Keratinocyte (primary cell): ENCODE measurements around the gene KDM5C. TPM values are rescaled to one million over a fixed set of nuclear protein-coding genes. Genes with fewer than 3 reads are reported as not detected.

Experiments
- DNase-seq: peaks from one replicate; pipeline ENCODE4 v3.0.0-alpha.2; 2011; ENCODE audit warnings: low read depth, missing footprints, low spot score
- FAIRE-seq: peaks from 2 replicates; lab custom pipeline; 2011; peaks lifted over from hg19 to GRCh38; lab: Jason Lieb, UNC
- H2AFZ ChIP-seq: 2 replicates; pipeline ENCODE4 v1.6.0; 2012; ENCODE audit warnings: low read length, control low read depth, inconsistent platforms; ENCODE audit not compliant: control insufficient read depth
- H3K27ac ChIP-seq: 2 replicates; pipeline ENCODE4 v1.5.1; 2011; ENCODE audit warnings: low read length; ENCODE audit not compliant: control insufficient read depth, insufficient read depth
- H3K27me3 ChIP-seq: 3 replicates; pipeline ENCODE4 v1.6.0; 2011; ENCODE audit warnings: low read length; ENCODE audit not compliant: control insufficient read depth, insufficient read depth; ENCODE audit errors: extremely low read depth
- H3K36me3 ChIP-seq, 2 experiments: 2 replicates in 1 of 2; 3 replicates in 1 of 2; pipeline ENCODE4 v1.5.1; 2011; ENCODE audit warnings: low read length in 2 of 2, mild to moderate bottlenecking in 1 of 2; ENCODE audit not compliant: control insufficient read depth in 2 of 2, insufficient read depth in 2 of 2; ENCODE audit errors: extremely low read depth in 1 of 2
- H3K4me1 ChIP-seq: 3 replicates; pipeline ENCODE4 v1.5.1; 2011; ENCODE audit warnings: low read length; ENCODE audit not compliant: control insufficient read depth, insufficient read depth; ENCODE audit errors: extremely low read depth
- H3K4me2 ChIP-seq: 3 replicates; pipeline ENCODE4 v1.6.0; 2011; ENCODE audit warnings: low read depth, low read length; ENCODE audit not compliant: control insufficient read depth, insufficient read depth; ENCODE audit errors: extremely low read depth
- H3K4me3 ChIP-seq, 3 experiments: fragments of 200-600 bp in 1 of 3; sonication (generic) in 1 of 3; 2 replicates in 2 of 3; 3 replicates in 1 of 3; pipeline ENCODE4 v1.5.1; 2011 to 2016; ENCODE audit warnings: low read length in 3 of 3, mild to moderate bottlenecking in 3 of 3, control low read depth in 2 of 3, inconsistent platforms in 1 of 3, low read depth in 1 of 3, mixed read lengths in 1 of 3, mixed run types in 1 of 3, moderate library complexity in 1 of 3; ENCODE audit not compliant: control insufficient read depth in 2 of 3, insufficient read depth in 2 of 3; ENCODE audit errors: extremely low read depth in 1 of 3
- H3K79me2 ChIP-seq: 2 replicates; pipeline ENCODE4 v1.6.0; 2012; ENCODE audit warnings: low read length; ENCODE audit not compliant: control insufficient read depth, insufficient read depth
- H3K9ac ChIP-seq: 3 replicates; pipeline ENCODE4 v1.6.0; 2011; ENCODE audit warnings: low read length; ENCODE audit not compliant: control insufficient read depth, insufficient read depth; ENCODE audit errors: extremely low read depth
- H3K9me1 ChIP-seq: 3 replicates; pipeline ENCODE4 v1.6.0; 2011; ENCODE audit warnings: low read length; ENCODE audit not compliant: control insufficient read depth, insufficient read depth; ENCODE audit errors: extremely low read depth
- H3K9me3 ChIP-seq: 2 replicates; pipeline ENCODE4 v1.5.1; 2012; ENCODE audit warnings: low read depth, low read length; ENCODE audit not compliant: control insufficient read depth
- H4K20me1 ChIP-seq: 3 replicates; pipeline ENCODE4 v1.6.0; 2011; ENCODE audit warnings: low read length; ENCODE audit not compliant: control insufficient read depth, insufficient read depth; ENCODE audit errors: extremely low read depth
- EZH2 ChIP-seq: IDR thresholded peaks from one replicate; pipeline ENCODE4 v1.6.1; 2012; ENCODE audit warnings: inconsistent platforms, mild to moderate bottlenecking, low read length, moderate library complexity
- dilution Hi-C: fragments of 300-500 bp; cut with MboI; formaldehyde crosslinking; loops from one replicate; pipeline ENCODE4 v1.7.0; 2020; ENCODE audit warnings: low sequenced_read_pairs; ENCODE audit not compliant: extremely low pct_ligation_motif_present
- polyA plus RNA-seq, 5 experiments: library from polyadenylated mRNA; depleted of rRNA in 3 of 5; stranded (reverse) in 3 of 5; stranded (forward) in 1 of 5; unstranded in 1 of 5; fragments of >200 nt; gene quantifications; 1 replicate in 1 of 5; 2 replicates in 3 of 5; 3 replicates in 1 of 5; pipeline versions ENCODE4 v1.2.1 to v1.2.3, GENCODE V29; 2011 to 2012; ENCODE audit warnings: missing spikeins in 2 of 5, low read depth in 1 of 5, low replicate concordance in 1 of 5
- TF ChIP-seq, protein P1 (sequence below), 3 experiments: IDR thresholded peaks in 1 of 3; conservative IDR thresholded peaks in 1 of 3; optimal IDR thresholded peaks in 1 of 3; 2 replicates in 2 of 3; 3 replicates in 1 of 3; pipeline versions ENCODE3 to v1.5.1; 2011; ENCODE audit warnings: low read length in 3 of 3, mild to moderate bottlenecking in 3 of 3, moderate library complexity in 2 of 3, control low read depth in 1 of 3, inconsistent platforms in 1 of 3; ENCODE audit not compliant: insufficient read depth in 2 of 3; ENCODE audit errors: extremely low read depth in 1 of 3

The KDM5C gene
- polyA plus RNA-seq, 1 donor (not counting 4 experiments of a cell fraction or from before 2014, with no cell fraction given), result 46.0 TPM

DNA sequence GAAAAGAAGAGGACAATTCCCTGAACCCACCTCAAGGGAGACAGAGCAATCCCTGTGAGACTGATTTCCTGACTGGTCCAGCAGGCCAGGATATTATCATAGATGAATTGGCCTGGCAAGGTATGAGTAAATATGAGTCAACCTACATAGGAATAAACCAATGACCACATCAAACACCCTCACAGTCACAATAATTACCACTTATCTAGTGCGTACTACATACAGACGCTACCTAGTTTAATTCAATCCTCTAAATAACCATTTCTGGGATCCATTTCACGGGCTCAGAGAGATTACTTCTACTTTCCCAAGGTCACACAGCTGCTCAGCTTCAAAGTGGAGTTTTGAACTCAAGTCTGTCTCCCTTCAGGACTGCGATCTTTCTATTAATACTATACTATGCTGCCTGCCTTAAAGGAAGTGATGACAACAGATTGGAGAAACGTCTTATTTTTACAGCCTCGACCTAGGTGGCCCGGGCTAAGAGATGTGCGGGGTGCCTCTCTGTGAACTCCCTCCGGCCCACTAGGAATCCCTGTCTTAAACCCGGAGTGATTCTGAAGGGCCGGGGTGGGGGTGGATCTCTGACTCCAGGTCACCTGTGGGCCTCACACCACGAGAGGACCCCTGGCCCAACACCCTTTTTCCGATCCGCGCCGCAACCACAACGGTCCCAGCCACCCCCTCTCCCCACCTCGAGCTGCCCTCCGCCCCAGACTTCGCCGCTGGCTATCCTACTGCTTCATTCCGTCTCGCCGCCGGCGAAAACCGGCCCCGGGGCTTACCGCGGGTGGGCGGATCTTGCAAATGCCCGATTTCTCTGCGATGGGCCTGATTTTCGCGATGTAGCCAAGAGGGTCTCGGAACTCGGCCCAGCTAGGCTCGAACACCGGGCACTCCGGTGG is 800 bp downstream of the KDM5C start:
- no peak overlapping the region for H2AFZ ChIP-seq
- H4K20me1 ChIP-seq, result peaks cover 25% of the 10 kb centered on the region
- H3K9ac ChIP-seq, result peak overlapping the region; percentile 96
- H3K4me1 ChIP-seq, result peaks cover 18% of the 10 kb centered on the region
- peaks cover 10% of the 10 kb centered on the region for H3K9me1 ChIP-seq
- H3K36me3 ChIP-seq, result peaks cover 15 to 30% of the 10 kb centered on the region in 2 experiments
- FAIRE-seq (peak; percentile 79), DNase-seq (peak; percentile 19)
- H3K27me3 ChIP-seq, result no peaks in the 10 kb centered on the region
- H3K79me2 ChIP-seq, result peaks cover 56% of the 10 kb centered on the region
- H3K27ac ChIP-seq, result peak overlapping the region; percentile 99
- peak overlapping the region; percentile 78 to 94 (median 87) for H3K4me3 ChIP-seq
- no peak for TF ChIP-seq EZH2
- TF ChIP-seq, protein P1, sequence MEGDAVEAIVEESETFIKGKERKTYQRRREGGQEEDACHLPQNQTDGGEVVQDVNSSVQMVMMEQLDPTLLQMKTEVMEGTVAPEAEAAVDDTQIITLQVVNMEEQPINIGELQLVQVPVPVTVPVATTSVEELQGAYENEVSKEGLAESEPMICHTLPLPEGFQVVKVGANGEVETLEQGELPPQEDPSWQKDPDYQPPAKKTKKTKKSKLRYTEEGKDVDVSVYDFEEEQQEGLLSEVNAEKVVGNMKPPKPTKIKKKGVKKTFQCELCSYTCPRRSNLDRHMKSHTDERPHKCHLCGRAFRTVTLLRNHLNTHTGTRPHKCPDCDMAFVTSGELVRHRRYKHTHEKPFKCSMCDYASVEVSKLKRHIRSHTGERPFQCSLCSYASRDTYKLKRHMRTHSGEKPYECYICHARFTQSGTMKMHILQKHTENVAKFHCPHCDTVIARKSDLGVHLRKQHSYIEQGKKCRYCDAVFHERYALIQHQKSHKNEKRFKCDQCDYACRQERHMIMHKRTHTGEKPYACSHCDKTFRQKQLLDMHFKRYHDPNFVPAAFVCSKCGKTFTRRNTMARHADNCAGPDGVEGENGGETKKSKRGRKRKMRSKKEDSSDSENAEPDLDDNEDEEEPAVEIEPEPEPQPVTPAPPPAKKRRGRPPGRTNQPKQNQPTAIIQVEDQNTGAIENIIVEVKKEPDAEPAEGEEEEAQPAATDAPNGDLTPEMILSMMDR (optimal IDR thresholded peaks at IDR 0.05 in 1 of 3, IDR thresholded peaks at IDR 0.05 in 1 of 3, conservative IDR thresholded peaks at IDR 0.05 in 1 of 3; ENCODE audit: extremely low read depth in 1 of 3, insufficient read depth in 2 of 3, low read length in 3 of 3), result no peak
- no peaks in the 10 kb centered on the region for H3K9me3 ChIP-seq
- H3K4me2 ChIP-seq, result peak overlapping the region; percentile 83
- dilution Hi-C loops, result no loop called here

DNA sequence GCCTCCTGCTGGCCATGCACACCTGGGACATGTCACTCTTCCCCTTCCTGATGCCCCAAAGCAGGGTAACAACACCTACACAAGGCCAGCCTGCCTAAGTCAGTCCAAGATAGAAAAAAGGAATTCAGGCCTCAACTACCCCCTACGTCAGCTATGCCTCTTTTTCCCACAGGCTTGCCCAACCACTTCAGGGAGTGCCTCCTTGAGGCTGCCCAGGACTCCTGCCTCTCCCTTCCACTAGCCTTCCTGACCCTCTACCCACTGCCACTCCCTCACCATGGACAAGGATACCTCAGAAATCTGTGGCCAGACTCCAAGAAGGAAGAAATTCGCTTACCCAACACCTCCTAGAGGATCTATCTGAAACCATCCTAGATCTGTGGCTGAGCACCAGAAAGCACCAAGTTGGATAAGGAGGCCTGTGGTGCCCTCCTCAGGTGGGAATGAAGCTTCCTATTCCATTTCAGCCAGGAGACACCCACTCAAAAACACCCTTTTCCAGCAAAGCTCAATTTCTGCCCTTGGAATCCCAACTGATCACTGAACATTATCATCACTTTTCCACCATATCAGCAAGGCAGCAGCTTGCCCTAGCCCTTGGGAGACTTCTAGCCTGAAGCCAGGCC is 1.8 kb downstream of the KDM5C start:
- Histone ChIP-seq H3K27me3 (no peaks in the 10 kb centered on the region), H3K36me3 (peaks cover 17 to 39% of the 10 kb centered on the region in 2 experiments), H3K4me1 (peaks cover 18% of the 10 kb centered on the region), H2AFZ (no peak overlapping the region), H3K79me2 (peaks cover 56% of the 10 kb centered on the region), H3K4me2 (peak overlapping the region; percentile 83), H3K4me3 (peak overlapping the region; percentile 78 to 94 (median 87)), H3K9me1 (peaks cover 10% of the 10 kb centered on the region), H4K20me1 (peaks cover 25% of the 10 kb centered on the region), H3K9me3 (no peaks in the 10 kb centered on the region), H3K9ac (peak overlapping the region; percentile 96), H3K27ac (no peak overlapping the region)
- TF ChIP-seq, protein P1 (optimal IDR thresholded peaks at IDR 0.05 in 1 of 3, IDR thresholded peaks at IDR 0.05 in 1 of 3, conservative IDR thresholded peaks at IDR 0.05 in 1 of 3; ENCODE audit: extremely low read depth in 1 of 3, insufficient read depth in 2 of 3, low read length in 3 of 3), result peak; percentile 12 to 40 (median 22)
- TF ChIP-seq EZH2, result no peak
- dilution Hi-C loops, result no loop called here
- DNase-seq (no peak), FAIRE-seq (no peak)
